Testis (tissue), 3 donors: ENCODE measurements around the gene KLB. TPM values are rescaled to one million over a fixed set of nuclear protein-coding genes. Genes with fewer than 3 reads are reported as not detected.
"Not testable (repeated sequence)": the region's sequence is repeated elsewhere in the genome, so short reads cannot be mapped to it uniquely, and the experiment has no call there.

ENCODE experiments used
- DNase-seq: peaks from one replicate; pipeline ENCODE4 v3.0.0-alpha.2; 2019
- H3K27ac ChIP-seq, 2 donors: fragments of 200-600 bp; sonication (generic); one replicate each; pipeline ENCODE4 v1.5.1; 2019
- H3K27me3 ChIP-seq: fragments of 200-600 bp; sonication (generic); one replicate; pipeline ENCODE4 v1.5.1; 2019
- H3K36me3 ChIP-seq: fragments of 200-600 bp; sonication (generic); one replicate; pipeline ENCODE4 v1.5.1; 2017; ENCODE audit warnings: low read depth; ENCODE audit errors: missing control alignments
- H3K4me1 ChIP-seq: fragments of 200-600 bp; sonication (generic); one replicate; pipeline ENCODE4 v1.5.1; 2019
- H3K4me3 ChIP-seq, 2 donors: fragments of 200-600 bp; sonication (generic); one replicate each; pipeline ENCODE4 v1.5.1; 2017 to 2019
- H3K9me3 ChIP-seq: fragments of 200-600 bp; sonication (generic); one replicate; pipeline ENCODE4 v1.5.1; 2017
- POLR2A ChIP-seq: fragments of 450-650 bp; IDR thresholded peaks from one replicate; pipeline ENCODE4 v1.6.1; 2017; ENCODE audit warnings: antibody characterized with exemption, mild to moderate bottlenecking, moderate library complexity
- WGBS, 2 donors: methylation state at CpG; one replicate each; pipeline ENCODE4 v1.1.5; 2018; 5-methylcytosine and 5-hydroxymethylcytosine counted together
- intact Hi-C: fragments of 100-400 bp; cut with DNase I; formaldehyde crosslinking; loops from one replicate; pipeline ENCODE4 v1.15.1; 2023; ENCODE audit warnings: low total_unique reads
- polyA plus RNA-seq: library from polyadenylated mRNA; stranded (reverse); fragments of 350-450 nt; fragmentation: Illumina TruSeq; extraction: RNeasy Lipid Tissue Mini Kit (QIAGEN cat#74804); gene quantifications from one replicate; pipeline ENCODE4 v1.2.3, GENCODE V29; 2014; ENCODE audit warnings: low read depth, low replicate concordance; ENCODE audit not compliant: insufficient read depth
- total RNA-seq, 2 donors: library from RNA; depleted of rRNA; stranded (reverse); fragments of >200 nt; gene quantifications; one replicate each; pipeline ENCODE4 v1.2.3, GENCODE V29; 2016
- TF ChIP-seq, protein P1 (sequence below), 3 experiments: fragments of 450-650 bp in 2 of 3; fragments of 200-600 bp in 1 of 3; sonication (generic) in 1 of 3; IDR thresholded peaks; one replicate each; pipeline ENCODE4 v1.5.1; 2016 to 2019; ENCODE audit warnings: antibody characterized with exemption in 3 of 3, mild to moderate bottlenecking in 2 of 3, moderate library complexity in 1 of 3

Gene KLB
- total and polyA plus RNA-seq, 3 donors from 2014 or later = 1.1 to 6.6 (median 1.4) TPM

GRCh38 chr4:39407584-39407885, 805 bp downstream of the KLB start:
- intact Hi-C loops = no loop called here
- Histone ChIP-seq H3K4me3 (no peak overlapping the region), H3K36me3 (no peaks in the 10 kb centered on the region), H3K4me1 (no peaks in the 10 kb centered on the region), H3K9me3 (no peaks in the 10 kb centered on the region), H3K27me3 (no peaks in the 10 kb centered on the region), H3K27ac (no peak overlapping the region)
- 64 to 73% methylated on average over 1 of the region's 1 CpG for WGBS, 2 donors
- no peak for DNase-seq
- TF ChIP-seq POLR2A = no peak
- TF ChIP-seq, protein P1, sequence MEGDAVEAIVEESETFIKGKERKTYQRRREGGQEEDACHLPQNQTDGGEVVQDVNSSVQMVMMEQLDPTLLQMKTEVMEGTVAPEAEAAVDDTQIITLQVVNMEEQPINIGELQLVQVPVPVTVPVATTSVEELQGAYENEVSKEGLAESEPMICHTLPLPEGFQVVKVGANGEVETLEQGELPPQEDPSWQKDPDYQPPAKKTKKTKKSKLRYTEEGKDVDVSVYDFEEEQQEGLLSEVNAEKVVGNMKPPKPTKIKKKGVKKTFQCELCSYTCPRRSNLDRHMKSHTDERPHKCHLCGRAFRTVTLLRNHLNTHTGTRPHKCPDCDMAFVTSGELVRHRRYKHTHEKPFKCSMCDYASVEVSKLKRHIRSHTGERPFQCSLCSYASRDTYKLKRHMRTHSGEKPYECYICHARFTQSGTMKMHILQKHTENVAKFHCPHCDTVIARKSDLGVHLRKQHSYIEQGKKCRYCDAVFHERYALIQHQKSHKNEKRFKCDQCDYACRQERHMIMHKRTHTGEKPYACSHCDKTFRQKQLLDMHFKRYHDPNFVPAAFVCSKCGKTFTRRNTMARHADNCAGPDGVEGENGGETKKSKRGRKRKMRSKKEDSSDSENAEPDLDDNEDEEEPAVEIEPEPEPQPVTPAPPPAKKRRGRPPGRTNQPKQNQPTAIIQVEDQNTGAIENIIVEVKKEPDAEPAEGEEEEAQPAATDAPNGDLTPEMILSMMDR (IDR thresholded peaks at IDR 0.05) = no peak

- Histone ChIP-seq H3K27ac (no peak overlapping the region), H3K4me1 (no peaks in the 10 kb centered on the region), H3K4me3 (no peak overlapping the region), H3K36me3 (no peaks in the 10 kb centered on the region), H3K9me3 (no peaks in the 10 kb centered on the region), H3K27me3 (no peaks in the 10 kb centered on the region)
- TF ChIP-seq, protein P1 (IDR thresholded peaks at IDR 0.05) = no peak
- TF ChIP-seq POLR2A = no peak
- DNase-seq = no peak
- intact Hi-C loops = no loop called here
- 23 to 47% methylated on average over 5 of the region's 5 CpGs for WGBS, 2 donors
Observed at GRCh38 chr4:39410415-39410814, 3.7 kb downstream of the KLB start.

- intact Hi-C loops = not testable (repeated sequence)
Observed at GRCh38 chr4:39411561-39411960, 4.8 kb downstream of the KLB start.

DNA sequence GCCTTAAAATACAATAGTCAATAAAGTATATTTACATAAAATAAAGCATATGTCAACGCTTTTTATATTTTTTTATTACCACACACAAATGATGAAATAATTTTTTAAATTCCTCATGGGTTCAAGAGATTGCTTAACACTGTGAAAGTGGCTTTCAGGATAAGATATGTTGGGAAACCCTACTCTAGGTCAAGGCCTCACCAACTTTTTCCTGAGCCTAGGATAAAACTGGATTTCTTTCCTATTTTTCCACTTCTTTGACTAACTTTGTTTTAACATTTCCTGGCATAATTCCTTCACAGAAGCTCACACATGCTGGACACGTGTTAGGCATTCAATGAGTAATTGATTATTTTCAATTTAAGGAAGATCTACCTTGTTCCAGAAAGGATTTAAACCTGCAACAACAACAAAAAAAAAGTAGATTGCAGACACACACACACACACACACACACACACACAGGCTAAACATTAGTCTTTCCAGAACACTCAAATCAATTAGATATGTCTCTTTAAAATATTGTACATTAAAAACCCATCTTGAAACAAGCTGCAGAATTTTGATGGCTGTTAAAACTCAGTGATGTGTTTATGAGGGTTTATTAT, 9.1 kb downstream of the KLB start:
- intact Hi-C loops = no loop called here
- WGBS, 2 donors = 66 to 83% methylated on average over 2 of the region's 2 CpGs
- Histone ChIP-seq H3K4me1 (no peaks in the 10 kb centered on the region), H3K27me3 (no peaks in the 10 kb centered on the region), H3K36me3 (no peaks in the 10 kb centered on the region), H3K9me3 (no peaks in the 10 kb centered on the region), H3K27ac (no peak overlapping the region), H3K4me3 (no peak overlapping the region)
- DNase-seq = no peak
- TF ChIP-seq POLR2A = no peak
- TF ChIP-seq, protein P1 (IDR thresholded peaks at IDR 0.05) = no peak

More at GRCh38 chr4:39411561-39411960, 4.8 kb downstream of the KLB start:
- not testable (repeated sequence) for H3K36me3 ChIP-seq, DNase-seq, H3K9me3 ChIP-seq, H3K27ac ChIP-seq, H3K4me1 ChIP-seq, H3K27me3 ChIP-seq
- WGBS, 2 donors = 69 to 70% methylated on average over 8 of the region's 8 CpGs
- peak overlapping the region in 1 of 2 donors; percentile 9 for H3K4me3 ChIP-seq

DNA sequence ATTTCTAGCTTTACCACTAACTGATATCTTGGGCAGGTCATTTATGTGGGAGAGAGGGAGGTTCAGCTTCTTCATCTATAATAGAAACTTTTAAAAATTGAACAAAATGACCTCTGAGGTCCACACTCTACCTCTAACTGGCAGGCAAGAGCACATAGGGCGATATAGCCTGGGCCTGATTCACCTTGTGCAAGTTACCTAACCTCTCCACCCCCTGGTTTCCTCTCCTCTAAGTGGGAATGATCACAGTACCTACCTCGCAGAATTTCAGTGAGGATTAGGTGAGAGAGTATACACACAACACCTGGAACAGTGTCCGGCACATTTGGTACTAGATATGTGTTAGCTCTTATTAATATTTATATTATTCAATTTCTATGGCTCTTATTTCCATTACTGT, 15.5 kb downstream of the KLB start:
- DNase-seq = no peak
- H3K4me3 ChIP-seq = no peak overlapping the region
- no peak for TF ChIP-seq POLR2A
- TF ChIP-seq, protein P1 (IDR thresholded peaks at IDR 0.05) = no peak
- H3K27me3 ChIP-seq = no peaks in the 10 kb centered on the region
- H3K9me3 ChIP-seq = no peaks in the 10 kb centered on the region
- intact Hi-C loops = no loop called here
- H3K36me3 ChIP-seq = no peaks in the 10 kb centered on the region
- 91 to 92% methylated on average over 3 of the region's 3 CpGs for WGBS, 2 donors
- no peak overlapping the region for H3K27ac ChIP-seq
- no peaks in the 10 kb centered on the region for H3K4me1 ChIP-seq

GRCh38 chr4:39425297-39425696, 18.6 kb downstream of the KLB start:
- H3K9me3 ChIP-seq, H3K4me1 ChIP-seq, H3K27me3 ChIP-seq, intact Hi-C loops, H3K36me3 ChIP-seq, H3K4me3 ChIP-seq, H3K27ac ChIP-seq, DNase-seq: not testable (repeated sequence)
- WGBS, 2 donors = 63 to 78% methylated on average over 1 of the region's 1 CpG
